HEK293 (cell line): ENCODE results near the gene POLD2.

Experiments
- INSM2 ChIP-seq: fragments of 450-650 bp; formaldehyde crosslinking; IDR thresholded peaks from 2 replicates; pipeline ENCODE4 v1.5.1; 2016; ENCODE audit warnings: missing biosample characterization, missing genetic modification characterization
- REST ChIP-seq: fragments of 450-650 bp; formaldehyde crosslinking; IDR thresholded peaks from 2 replicates; pipeline ENCODE4 v1.5.1; 2016; ENCODE audit warnings: missing biosample characterization, missing genetic modification characterization
- ZBTB20 ChIP-seq: fragments of 450-650 bp; formaldehyde crosslinking; IDR thresholded peaks from 2 replicates; pipeline ENCODE4 v1.5.1; 2016; ENCODE audit warnings: missing biosample characterization, missing genetic modification characterization
- ZBTB6 ChIP-seq: fragments of 450-650 bp; formaldehyde crosslinking; IDR thresholded peaks from 2 replicates; pipeline ENCODE4 v1.5.1; 2017; ENCODE audit warnings: missing biosample characterization, missing genetic modification characterization
- ZEB2 ChIP-seq: fragments of 450-650 bp; formaldehyde crosslinking; IDR thresholded peaks from 2 replicates; pipeline ENCODE4 v1.5.1; 2016; ENCODE audit warnings: missing biosample characterization, missing genetic modification characterization
- ZNF140 ChIP-seq: fragments of 450-650 bp; formaldehyde crosslinking; IDR thresholded peaks from 2 replicates; pipeline ENCODE4 v1.5.1; 2016; ENCODE audit warnings: missing biosample characterization, missing genetic modification characterization
- ZNF23 ChIP-seq: fragments of 450-650 bp; formaldehyde crosslinking; IDR thresholded peaks from 2 replicates; pipeline ENCODE4 v1.5.1; 2016; ENCODE audit warnings: missing biosample characterization, missing genetic modification characterization, borderline replicate concordance
- ZNF24 ChIP-seq: fragments of 450-650 bp; formaldehyde crosslinking; IDR thresholded peaks from 2 replicates; pipeline ENCODE4 v1.5.1; 2016; ENCODE audit warnings: missing biosample characterization, missing genetic modification characterization
- ZNF292 ChIP-seq: fragments of 450-650 bp; formaldehyde crosslinking; IDR thresholded peaks from 2 replicates; pipeline ENCODE4 v1.5.1; 2016; ENCODE audit warnings: low read depth, missing biosample characterization, missing genetic modification characterization, borderline replicate concordance
- ZNF311 ChIP-seq: fragments of 450-650 bp; formaldehyde crosslinking; IDR thresholded peaks from 2 replicates; pipeline ENCODE4 v1.5.1; 2017; ENCODE audit warnings: missing biosample characterization, missing genetic modification characterization, borderline replicate concordance
- ZSCAN30 ChIP-seq: fragments of 450-650 bp; IDR thresholded peaks from 2 replicates; pipeline ENCODE4 v1.5.1; 2018; ENCODE audit warnings: missing biosample characterization, mild to moderate bottlenecking, missing genetic modification characterization, moderate library complexity
- TF ChIP-seq, protein P1 (sequence below): fragments of 450-650 bp; IDR thresholded peaks from 2 replicates; pipeline ENCODE4 v1.5.1; 2018; ENCODE audit warnings: missing biosample characterization, missing genetic modification characterization
- TF ChIP-seq, protein P2 (sequence below): fragments of 450-650 bp; formaldehyde crosslinking; IDR thresholded peaks from 2 replicates; pipeline ENCODE4 v1.5.1; 2016; ENCODE audit warnings: missing biosample characterization, missing genetic modification characterization
- TF ChIP-seq, protein P3 (sequence below): fragments of 450-650 bp; formaldehyde crosslinking; IDR thresholded peaks from 2 replicates; pipeline ENCODE4 v1.5.1; 2016; ENCODE audit warnings: missing biosample characterization, missing genetic modification characterization, low read depth

GRCh38 chr7:44074349-44074695 is 49.0 kb downstream of the POLD2 start:
- no peak for TF ChIP-seq REST
- TF ChIP-seq ZBTB6 (tag by site-specific recombination), result no peak
- TF ChIP-seq ZNF311, result no peak
- TF ChIP-seq, protein P1, sequence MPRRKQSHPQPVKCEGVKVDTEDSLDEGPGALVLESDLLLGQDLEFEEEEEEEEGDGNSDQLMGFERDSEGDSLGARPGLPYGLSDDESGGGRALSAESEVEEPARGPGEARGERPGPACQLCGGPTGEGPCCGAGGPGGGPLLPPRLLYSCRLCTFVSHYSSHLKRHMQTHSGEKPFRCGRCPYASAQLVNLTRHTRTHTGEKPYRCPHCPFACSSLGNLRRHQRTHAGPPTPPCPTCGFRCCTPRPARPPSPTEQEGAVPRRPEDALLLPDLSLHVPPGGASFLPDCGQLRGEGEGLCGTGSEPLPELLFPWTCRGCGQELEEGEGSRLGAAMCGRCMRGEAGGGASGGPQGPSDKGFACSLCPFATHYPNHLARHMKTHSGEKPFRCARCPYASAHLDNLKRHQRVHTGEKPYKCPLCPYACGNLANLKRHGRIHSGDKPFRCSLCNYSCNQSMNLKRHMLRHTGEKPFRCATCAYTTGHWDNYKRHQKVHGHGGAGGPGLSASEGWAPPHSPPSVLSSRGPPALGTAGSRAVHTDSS (tag by site-specific recombination), result no peak
- TF ChIP-seq, protein P2, sequence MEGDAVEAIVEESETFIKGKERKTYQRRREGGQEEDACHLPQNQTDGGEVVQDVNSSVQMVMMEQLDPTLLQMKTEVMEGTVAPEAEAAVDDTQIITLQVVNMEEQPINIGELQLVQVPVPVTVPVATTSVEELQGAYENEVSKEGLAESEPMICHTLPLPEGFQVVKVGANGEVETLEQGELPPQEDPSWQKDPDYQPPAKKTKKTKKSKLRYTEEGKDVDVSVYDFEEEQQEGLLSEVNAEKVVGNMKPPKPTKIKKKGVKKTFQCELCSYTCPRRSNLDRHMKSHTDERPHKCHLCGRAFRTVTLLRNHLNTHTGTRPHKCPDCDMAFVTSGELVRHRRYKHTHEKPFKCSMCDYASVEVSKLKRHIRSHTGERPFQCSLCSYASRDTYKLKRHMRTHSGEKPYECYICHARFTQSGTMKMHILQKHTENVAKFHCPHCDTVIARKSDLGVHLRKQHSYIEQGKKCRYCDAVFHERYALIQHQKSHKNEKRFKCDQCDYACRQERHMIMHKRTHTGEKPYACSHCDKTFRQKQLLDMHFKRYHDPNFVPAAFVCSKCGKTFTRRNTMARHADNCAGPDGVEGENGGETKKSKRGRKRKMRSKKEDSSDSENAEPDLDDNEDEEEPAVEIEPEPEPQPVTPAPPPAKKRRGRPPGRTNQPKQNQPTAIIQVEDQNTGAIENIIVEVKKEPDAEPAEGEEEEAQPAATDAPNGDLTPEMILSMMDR (tag by site-specific recombination), result no peak
- TF ChIP-seq INSM2 (tag by site-specific recombination), result no peak
- TF ChIP-seq ZNF23, result no peak
- TF ChIP-seq ZNF292 (tag by site-specific recombination), result no peak
- TF ChIP-seq ZNF24, result no peak
- no peak for TF ChIP-seq ZBTB20 (tag by site-specific recombination)
- no peak for TF ChIP-seq ZEB2
- no peak for TF ChIP-seq ZNF140 (tag by site-specific recombination)
- TF ChIP-seq, protein P3, sequence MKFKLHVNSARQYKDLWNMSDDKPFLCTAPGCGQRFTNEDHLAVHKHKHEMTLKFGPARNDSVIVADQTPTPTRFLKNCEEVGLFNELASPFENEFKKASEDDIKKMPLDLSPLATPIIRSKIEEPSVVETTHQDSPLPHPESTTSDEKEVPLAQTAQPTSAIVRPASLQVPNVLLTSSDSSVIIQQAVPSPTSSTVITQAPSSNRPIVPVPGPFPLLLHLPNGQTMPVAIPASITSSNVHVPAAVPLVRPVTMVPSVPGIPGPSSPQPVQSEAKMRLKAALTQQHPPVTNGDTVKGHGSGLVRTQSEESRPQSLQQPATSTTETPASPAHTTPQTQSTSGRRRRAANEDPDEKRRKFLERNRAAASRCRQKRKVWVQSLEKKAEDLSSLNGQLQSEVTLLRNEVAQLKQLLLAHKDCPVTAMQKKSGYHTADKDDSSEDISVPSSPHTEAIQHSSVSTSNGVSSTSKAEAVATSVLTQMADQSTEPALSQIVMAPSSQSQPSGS (tag by site-specific recombination), result no peak
- no peak for TF ChIP-seq ZSCAN30 (tag by site-specific recombination)
